Peyer's patch (tissue), 4 donors: ENCODE results near the gene SIRT1.

Experiments
- POLR2A ChIP-seq, 2 donors: fragments of 450-650 bp; IDR thresholded peaks; one replicate each; pipeline ENCODE4 v1.5.1; 2017; ENCODE audit warnings: antibody characterized with exemption in 2 of 2, mild to moderate bottlenecking in 2 of 2, moderate library complexity in 2 of 2
- TF ChIP-seq, protein P1 (sequence below), 6 experiments: fragments of 450-650 bp in 4 of 6; fragments of 200-600 bp in 2 of 6; sonication (generic) in 1 of 6; IDR thresholded peaks; one replicate each; pipeline ENCODE4 v1.5.1; 2017 to 2019; ENCODE audit warnings: antibody characterized with exemption in 6 of 6, mild to moderate bottlenecking in 3 of 6, moderate library complexity in 1 of 6

DNA sequence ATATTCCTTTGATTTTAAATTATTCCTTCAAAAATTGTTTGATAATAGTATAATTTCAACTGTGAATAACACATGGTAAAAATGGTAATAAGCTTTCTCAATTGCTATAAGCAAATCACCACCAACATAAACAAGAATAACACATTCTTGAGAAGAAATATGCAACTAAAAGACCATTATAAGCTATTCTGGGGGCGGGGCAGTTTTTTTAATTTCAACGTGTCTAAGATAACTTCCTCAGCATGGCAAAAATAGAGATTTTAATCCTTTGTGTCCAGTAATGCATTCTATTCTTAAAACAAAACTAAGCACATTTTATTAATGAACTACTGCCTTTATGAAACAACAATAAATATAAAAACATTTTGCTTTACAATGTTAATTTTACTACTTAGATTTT is 48.0 kb upstream of the SIRT1 start:
- no peak for TF ChIP-seq POLR2A (IDR thresholded peaks at IDR 0.05)
- TF ChIP-seq, protein P1, sequence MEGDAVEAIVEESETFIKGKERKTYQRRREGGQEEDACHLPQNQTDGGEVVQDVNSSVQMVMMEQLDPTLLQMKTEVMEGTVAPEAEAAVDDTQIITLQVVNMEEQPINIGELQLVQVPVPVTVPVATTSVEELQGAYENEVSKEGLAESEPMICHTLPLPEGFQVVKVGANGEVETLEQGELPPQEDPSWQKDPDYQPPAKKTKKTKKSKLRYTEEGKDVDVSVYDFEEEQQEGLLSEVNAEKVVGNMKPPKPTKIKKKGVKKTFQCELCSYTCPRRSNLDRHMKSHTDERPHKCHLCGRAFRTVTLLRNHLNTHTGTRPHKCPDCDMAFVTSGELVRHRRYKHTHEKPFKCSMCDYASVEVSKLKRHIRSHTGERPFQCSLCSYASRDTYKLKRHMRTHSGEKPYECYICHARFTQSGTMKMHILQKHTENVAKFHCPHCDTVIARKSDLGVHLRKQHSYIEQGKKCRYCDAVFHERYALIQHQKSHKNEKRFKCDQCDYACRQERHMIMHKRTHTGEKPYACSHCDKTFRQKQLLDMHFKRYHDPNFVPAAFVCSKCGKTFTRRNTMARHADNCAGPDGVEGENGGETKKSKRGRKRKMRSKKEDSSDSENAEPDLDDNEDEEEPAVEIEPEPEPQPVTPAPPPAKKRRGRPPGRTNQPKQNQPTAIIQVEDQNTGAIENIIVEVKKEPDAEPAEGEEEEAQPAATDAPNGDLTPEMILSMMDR (IDR thresholded peaks at IDR 0.05) = no peak
